Stimulated activated CD8-positive, alpha-beta memory T cell treated with anti-CD3 and anti-CD28 coated beads, Interleukin-2, amount 100 ng/mL, for 1 hour (primary cell): ENCODE results near the gene ENDOV.
A peak's percentile ranks its signal among the peaks of the same experiment; 100 is the strongest.

Experiments
- DNase-seq, 2 donors: peaks; one replicate each; pipeline ENCODE4 v3.0.0-alpha.2; 2020; ENCODE audit warnings: low read depth in 2 of 2

ENDOV gene

DNA sequence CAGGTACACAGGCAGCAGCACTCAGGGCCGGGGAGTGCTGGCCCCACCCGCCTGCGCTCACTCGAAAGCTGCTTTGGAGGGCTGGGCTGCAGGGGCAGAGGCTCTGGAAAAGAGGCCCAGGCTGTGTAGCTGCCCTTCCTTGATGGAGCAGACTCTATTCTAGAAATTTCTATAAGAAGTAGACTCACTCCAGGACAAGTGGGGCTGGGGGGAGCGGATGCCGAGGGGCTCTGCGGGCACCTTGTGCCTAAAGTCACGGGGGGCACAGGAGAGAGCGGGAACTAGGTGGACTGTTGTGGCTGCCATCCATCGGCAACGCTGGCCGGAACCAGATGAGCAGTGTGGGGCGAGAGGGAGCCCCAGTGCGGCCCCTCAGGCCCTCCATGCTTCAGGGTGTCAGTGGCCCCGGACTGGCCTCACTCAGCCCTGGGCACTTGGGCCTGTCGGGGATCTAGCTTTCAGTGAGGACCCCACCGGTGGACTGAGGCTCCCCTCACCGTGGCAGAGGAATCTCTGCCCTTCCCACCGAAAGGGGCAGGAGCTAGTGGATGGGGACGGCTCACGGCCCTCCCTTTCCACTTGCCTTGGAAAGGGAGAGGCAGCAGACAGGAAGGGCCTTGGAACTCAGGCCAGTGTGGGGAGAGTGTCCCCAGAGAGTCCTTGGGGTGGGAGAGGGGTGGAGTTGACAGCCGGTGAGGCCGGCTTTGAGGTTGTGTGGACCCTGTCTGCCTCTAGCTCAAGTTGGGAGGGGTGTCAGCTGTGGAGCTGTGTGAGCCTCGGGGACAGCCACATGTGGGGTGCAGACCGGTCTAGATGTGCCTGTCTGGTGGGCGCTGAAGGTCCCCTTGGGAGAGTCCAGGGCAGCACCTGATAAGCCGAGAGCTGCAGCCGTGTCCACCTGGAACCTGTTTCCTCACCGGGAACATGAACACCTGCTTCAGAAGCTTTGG is 16.6 kb downstream of the ENDOV start:
- DNase-seq, result no peak

GRCh38 chr17:80432350-80432955 is 17.5 kb downstream of the ENDOV start:
- DNase-seq, result no peak

DNA sequence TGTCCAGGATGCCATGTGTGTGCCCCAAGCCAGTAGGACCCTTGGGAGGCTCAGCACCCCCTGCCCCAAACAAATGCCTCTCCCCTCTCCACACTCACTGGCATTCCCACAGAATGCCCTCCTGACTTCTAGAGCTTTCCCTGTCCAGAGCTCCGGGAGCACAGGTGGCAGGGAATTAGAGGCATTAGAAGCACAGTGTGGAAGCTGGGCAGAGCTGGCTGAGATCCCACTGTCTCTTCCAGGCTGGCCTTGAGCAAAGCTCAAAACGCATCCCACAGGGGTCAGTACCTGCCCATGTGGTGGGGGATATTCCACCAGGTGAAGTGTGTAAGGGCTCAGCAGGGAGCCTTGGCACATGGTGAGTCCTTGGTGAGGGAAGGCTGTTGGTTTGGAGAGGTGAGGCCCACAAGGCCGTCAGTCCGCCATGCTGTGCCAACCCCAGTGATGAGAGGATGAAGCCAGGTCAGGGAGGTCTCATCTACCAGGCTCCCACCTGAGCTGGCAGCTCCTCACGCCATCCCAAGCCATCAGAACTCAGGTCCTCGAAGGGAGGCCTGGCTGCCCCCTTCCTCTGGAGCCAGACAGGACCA is 18.1 kb downstream of the ENDOV start:
- DNase-seq, result no peak

- DNase-seq, result no peak
Measured at GRCh38 chr17:80433916-80434666, 19.1 kb downstream of the ENDOV start.

DNA sequence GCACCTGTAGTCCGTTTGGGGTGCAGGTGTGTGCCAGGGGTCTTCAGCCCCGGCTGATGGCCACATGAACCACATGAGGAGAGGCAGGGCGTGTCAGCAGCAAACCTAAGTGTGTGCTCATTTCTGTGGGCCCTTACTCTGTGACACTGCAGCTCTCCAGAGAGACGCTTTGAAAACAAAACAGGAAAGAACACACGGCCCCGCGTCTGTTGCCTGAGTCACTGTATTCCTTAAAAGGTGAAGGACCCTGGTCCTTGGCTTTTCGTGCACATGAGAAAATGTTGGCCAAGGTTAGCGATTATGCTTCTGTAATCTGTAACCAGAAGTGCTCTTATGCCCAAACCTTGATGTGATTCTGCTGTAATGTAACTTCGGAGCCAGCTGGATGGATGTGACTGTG is 22.6 kb downstream of the ENDOV start:
- DNase-seq, result no peak

- no peak for DNase-seq
Measured at GRCh38 chr17:80438806-80439205, 23.8 kb downstream of the ENDOV start.

DNA sequence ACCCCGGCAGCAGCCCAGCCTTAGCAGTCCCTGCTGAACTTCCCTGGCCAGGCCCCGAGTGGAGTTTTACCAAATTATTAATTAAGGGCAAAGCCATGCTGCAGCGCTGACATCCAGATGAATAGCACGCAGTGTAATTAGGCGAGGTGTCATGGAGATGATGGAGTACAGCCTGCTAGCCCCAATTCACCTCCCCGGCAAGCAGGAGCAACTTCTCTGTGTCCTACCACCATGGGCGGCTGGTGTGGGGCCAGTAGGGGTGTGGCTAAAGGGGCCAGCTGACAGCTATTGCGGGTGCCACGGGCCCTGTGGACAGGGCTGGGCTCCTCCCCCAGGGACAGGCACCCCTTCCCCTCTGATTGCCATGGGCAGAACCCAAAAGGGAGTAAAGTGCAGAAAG is 24.5 kb downstream of the ENDOV start:
- DNase-seq, result no peak

- DNase-seq, result peak in 1 of 2 donors; percentile 16
Measured at GRCh38 chr17:80441133-80441578, 26.2 kb downstream of the ENDOV start.

- DNase-seq, result no peak
Measured at GRCh38 chr17:80441598-80442322, 26.8 kb downstream of the ENDOV start.

- no peak for DNase-seq
Measured at GRCh38 chr17:80442323-80442659, 27.3 kb downstream of the ENDOV start.

- DNase-seq, result no peak
Measured at GRCh38 chr17:80442764-80443163, 27.8 kb downstream of the ENDOV start.

GRCh38 chr17:80443498-80443897 is 28.5 kb downstream of the ENDOV start:
- DNase-seq, result no peak

DNA sequence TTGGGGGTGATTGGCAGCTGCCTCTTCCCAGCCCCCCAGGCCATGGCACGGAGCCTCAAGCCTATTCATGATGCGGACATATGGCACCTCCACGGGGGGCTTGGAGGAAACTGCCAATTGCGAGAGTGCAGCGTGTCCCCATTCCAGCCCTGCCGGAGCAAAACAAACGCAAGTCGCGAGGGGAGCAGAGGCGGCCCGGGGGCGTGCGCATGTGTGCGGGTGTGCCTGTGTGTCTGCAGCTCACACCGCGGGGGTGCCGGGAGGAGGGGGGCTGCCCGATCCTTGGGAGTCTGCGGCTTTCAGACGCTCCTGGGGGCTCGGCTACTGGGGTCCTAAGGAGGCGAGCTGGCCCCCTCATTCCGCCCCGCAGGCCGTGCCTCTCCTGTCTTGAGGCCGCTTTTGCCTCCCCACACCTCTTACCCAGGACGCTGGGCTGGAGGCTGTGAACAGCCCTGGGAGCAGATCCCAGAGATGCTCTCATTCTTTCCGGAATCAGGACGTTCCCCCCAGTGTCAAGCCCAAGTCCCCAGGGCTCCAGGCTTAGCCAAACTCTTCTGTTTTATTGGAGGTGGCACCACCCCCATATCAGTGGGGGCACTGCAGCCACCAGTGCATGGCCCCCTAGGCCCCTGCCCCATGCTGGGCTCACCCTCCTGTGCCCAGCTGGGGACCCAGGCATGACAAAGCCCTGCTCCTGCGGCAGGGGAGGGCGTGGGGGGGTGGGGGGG is 29.1 kb downstream of the ENDOV start:
- DNase-seq, result no peak

DNA sequence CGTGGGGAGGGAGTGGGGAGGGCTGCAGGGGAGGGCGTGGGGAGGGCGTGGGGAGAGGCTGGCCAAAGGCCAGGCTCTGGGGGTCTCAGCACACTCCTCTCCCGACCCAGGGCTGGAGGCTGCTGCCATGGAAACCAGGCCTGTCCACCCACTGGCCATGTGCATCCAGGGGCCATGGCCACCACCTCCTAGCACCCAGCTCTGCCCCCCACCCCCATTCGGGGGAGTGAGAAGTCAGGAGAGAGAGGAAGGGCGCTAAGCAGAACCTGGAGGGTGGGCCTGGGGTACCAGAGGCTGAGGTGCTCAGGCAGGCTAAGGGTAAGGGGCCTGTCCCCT is 29.6 kb downstream of the ENDOV start:
- DNase-seq, result no peak

GRCh38 chr17:80445007-80445725 is 30.2 kb downstream of the ENDOV start:
- no peak for DNase-seq

- DNase-seq, result no peak
Measured at GRCh38 chr17:80445726-80446110, 30.8 kb downstream of the ENDOV start.

DNA sequence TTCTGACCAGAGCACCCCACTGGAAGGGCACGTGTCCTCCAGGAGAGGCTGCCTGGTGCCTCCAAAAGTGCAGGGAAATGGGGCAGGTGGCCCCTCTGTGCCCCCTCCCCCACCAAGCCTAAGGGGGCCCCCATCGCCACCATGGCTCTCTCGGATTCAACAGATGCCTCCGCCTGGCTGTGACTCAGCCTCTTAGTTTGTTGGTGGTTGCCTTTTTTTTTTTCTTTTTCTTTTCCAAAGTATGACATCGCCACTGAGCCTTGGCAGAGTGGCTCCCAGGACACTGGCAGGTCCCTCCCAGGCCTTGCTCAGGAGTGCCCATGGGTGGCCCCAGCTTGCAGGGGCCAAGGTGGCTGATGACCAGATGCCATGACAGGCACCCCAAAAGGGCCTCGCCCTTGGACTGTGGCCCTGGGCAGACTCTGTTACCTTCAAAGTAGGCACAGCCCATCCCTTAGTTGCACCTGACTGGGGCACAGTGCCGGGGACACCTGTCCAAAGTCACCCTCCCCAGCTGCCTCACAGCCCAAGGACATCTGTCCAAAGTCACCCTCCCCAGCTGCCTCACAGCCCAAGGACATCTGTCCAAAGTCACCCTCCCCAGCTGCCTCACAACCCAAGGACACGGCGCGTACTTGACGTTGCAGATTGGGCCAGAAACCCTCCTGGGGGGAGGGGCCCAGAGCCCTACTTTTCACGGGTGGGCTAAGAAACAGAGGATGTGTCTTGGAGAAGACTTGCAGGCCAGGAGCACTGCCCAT is 31.9 kb downstream of the ENDOV start:
- no peak for DNase-seq

- no peak for DNase-seq
Measured at GRCh38 chr17:80447790-80448189, 32.8 kb downstream of the ENDOV start.

- no peak for DNase-seq
Measured at GRCh38 chr17:80449194-80449929, 34.4 kb downstream of the ENDOV start.
